ENCODE results near the gene HSPA2. TPM values are rescaled to one million over a fixed set of nuclear protein-coding genes. Genes with fewer than 3 reads are reported as not detected.
"Not testable (repeated sequence)": the region's sequence is repeated elsewhere in the genome, so short reads cannot be mapped to it uniquely, and the experiment has no call there.

HSPA2 gene
- total RNA-seq, 1 donor from 2014 or later: 3.7 TPM

GRCh38 chr14:64510825-64511671 is 29.5 kb upstream of the HSPA2 start:
- intact Hi-C loops (cut with micrococcal nuclease): loop anchor here (1.0 to 2.0 kb wide), 6 partner anchors 8 to 167 kb away; partner anchors contain the start of genes AKAP5 and ZBTB25

DNA sequence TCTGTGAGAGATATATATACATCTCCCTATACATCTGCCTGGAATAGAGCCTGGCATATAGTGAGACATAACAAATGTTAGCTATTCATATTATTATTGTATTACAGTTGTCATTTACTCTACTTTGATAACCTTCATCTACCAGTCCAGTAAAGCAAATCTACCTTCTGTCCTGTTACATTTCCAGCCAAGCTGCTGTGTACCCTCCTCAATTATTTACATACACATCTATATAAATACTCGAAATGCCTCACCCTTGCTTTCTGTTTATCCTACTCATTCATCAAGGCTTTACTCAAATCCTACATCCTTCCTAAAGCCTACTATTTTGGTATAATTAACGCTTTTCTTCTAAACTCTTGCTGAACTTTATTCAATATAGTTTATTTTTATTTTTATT is 27.3 kb upstream of the HSPA2 start:
- intact Hi-C loops (cut with micrococcal nuclease): no loop called here

DNA sequence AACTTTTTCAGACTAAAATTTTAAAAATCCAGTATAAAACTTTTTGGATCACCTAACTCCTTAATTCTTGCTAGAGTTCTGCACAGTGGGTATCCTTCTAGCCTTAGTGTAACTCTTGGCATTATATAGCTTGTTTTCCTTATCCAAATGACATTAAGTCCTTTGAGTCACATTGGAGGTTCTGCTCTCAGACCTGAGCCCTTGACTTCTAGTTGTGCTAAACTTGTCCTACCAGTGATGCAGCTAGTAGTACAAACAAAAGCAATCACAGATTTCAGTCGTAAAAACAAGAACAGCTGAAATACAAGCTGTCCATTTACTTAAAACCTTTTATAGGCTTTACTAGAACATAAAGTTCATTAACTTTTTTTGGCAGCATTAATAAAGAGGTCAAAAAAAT is 25.5 kb upstream of the HSPA2 start:
- intact Hi-C loops (cut with micrococcal nuclease): no loop called here

GRCh38 chr14:64516969-64517368 is 23.6 kb upstream of the HSPA2 start:
- intact Hi-C loops (cut with micrococcal nuclease): no loop called here

GRCh38 chr14:64517667-64518066 is 22.9 kb upstream of the HSPA2 start:
- intact Hi-C loops (cut with micrococcal nuclease): not testable (repeated sequence)

DNA sequence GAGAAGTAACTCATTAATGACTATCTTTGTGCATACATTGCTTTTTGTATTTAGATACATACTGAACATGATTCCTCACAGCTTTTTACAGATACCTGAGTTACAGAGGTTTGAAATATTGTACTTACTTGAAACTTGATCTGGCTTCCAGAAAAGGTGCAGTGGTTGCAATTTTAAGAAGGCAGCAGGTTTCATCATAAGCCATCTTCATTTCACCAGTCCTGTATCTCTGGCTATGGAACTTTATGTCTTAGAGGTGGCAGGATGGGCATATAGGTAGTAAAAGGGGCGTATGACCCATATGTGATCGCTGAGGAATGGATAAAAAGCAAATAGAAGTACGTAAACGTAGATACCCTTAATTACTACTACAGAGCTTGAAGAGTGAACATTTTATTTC is 22.3 kb upstream of the HSPA2 start:
- intact Hi-C loops (cut with micrococcal nuclease): no loop called here

DNA sequence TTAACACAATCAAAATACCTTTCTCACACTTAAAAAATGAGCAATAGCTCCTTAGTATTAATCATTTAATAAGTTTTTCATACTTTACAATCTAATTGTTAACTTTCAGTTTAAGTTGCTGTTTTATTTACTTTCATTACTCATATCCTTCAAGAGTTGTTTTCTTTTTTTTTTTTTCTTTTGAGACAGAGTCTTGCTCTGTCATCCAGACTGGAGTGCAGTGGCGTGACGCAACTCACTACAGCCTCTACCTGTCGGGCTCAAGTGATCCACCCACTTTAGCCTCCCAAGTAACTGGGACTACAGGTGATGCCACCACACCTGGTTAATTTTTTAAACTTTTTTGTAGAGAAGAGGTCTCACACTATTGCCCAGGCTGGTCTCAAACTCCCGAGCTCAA is 19.8 kb upstream of the HSPA2 start:
- intact Hi-C loops (cut with micrococcal nuclease): no loop called here

DNA sequence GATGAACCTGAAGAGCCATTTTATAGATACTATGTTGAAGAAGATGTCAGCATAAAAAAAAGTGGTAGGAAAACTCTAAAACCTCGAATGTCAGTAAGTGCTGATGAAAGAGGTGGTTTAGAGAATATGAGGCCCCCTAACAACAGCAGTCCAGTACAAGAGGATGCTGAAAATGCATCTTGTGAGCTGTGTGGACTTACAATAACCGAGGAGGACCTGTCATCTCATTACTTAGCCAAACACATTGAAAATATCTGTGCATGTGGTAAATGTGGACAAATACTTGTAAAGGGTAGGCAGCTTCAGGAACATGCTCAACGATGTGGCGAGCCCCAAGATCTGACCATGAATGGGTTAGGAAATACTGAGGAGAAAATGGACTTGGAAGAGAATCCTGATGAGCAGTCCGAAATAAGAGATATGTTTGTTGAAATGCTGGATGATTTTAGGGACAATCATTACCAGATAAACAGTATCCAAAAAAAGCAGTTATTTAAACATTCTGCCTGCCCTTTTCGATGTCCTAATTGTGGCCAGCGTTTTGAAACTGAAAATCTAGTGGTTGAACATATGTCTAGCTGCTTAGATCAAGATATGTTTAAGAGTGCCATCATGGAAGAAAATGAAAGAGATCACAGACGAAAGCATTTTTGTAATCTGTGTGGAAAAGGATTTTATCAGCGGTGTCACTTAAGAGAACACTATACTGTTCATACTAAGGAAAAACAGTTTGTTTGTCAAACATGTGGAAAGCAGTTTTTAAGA is 17.8 kb upstream of the HSPA2 start:
- intact Hi-C loops (cut with micrococcal nuclease): no loop called here

- intact Hi-C loops (cut with micrococcal nuclease): no loop called here
Measured at GRCh38 chr14:64525354-64525753, 15.2 kb upstream of the HSPA2 start.

DNA sequence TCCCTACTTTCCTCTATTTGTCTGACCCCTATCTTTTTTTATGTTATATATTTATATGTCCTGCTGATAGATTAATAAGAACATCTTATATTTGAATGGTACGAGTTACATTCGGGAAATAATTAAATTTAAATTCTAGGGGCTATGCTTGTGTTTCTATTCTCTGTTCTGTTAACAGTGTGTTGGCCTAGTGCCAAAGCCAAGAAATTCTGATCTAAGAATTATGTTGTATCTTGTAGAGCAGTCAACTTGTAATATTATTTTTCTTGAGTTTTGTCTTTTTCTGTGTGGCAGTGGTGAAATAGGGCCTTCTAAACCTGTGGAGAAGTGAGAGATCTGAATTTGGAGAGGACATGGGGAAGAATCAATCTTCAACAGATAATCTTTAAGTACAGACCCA is 9.0 kb upstream of the HSPA2 start:
- intact Hi-C loops (cut with micrococcal nuclease): no loop called here

DNA sequence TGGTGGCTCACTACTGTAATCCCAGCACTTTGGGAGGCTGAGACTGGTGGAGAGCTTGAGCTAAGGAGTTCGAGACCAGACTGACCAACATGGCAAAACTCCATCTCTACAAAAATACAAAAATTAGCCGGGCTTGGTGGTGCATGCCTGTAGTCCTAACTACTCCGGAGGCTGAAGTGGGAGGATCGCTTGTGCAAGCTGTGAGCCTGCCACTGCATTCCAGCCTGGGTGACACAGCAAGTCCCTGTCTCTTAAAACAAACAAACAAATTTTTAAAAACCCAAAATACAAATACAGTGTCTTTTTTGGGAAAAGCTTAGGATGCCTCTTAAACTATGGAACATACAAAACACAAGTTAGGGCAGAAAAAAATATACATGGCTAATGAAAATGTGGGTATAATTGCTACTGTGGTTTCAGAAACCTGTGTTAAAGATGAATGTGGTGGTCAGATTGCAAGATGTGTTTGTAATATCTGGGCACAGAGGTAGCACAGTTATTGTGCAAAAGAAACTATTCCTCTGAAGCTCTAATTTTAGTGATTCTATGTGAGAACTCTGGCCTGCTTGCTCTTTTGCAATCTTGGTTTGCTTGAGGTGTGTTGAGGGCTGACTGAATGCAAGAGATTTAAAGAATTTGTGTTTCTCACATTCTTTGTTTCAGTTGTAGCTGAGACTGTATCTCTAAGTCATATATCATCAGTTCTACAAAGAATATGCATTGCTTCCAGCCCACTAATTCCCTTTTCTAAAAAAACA is 3.9 kb upstream of the HSPA2 start:
- intact Hi-C loops (cut with micrococcal nuclease): no loop called here

GRCh38 chr14:64541261-64541971 is 875 bp downstream of the HSPA2 start:
- intact Hi-C loops (cut with micrococcal nuclease): loop anchor here (2.0 to 5.0 kb wide), 4 partner anchors 77 to 561 kb away; partner anchors contain the start of genes AKAP5, FNTB, MAX and PLEKHG3

DNA sequence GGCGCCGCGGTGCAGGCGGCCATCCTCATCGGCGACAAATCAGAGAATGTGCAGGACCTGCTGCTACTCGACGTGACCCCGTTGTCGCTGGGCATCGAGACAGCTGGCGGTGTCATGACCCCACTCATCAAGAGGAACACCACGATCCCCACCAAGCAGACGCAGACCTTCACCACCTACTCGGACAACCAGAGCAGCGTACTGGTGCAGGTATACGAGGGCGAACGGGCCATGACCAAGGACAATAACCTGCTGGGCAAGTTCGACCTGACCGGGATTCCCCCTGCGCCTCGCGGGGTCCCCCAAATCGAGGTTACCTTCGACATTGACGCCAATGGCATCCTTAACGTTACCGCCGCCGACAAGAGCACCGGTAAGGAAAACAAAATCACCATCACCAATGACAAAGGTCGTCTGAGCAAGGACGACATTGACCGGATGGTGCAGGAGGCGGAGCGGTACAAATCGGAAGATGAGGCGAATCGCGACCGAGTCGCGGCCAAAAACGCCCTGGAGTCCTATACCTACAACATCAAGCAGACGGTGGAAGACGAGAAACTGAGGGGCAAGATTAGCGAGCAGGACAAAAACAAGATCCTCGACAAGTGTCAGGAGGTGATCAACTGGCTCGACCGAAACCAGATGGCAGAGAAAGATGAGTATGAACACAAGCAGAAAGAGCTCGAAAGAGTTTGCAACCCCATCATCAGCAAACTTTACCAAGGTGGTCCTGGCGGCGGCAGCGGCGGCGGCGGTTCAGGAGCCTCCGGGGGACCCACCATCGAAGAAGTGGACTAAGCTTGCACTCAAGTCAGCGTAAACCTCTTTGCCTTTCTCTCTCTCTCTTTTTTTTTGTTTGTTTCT is 1.7 kb downstream of the HSPA2 start:
- intact Hi-C loops (cut with micrococcal nuclease): loop anchor here (2.0 to 5.0 kb wide), 4 partner anchors 77 to 561 kb away; partner anchors contain the start of genes AKAP5, FNTB, MAX and PLEKHG3

- intact Hi-C loops (cut with micrococcal nuclease): loop anchor here (5.0 kb wide), 1 partner anchor 444 kb away; the partner anchor contains the start of gene FNTB
Measured at GRCh38 chr14:64542836-64543201, 2.3 kb downstream of the HSPA2 start.

DNA sequence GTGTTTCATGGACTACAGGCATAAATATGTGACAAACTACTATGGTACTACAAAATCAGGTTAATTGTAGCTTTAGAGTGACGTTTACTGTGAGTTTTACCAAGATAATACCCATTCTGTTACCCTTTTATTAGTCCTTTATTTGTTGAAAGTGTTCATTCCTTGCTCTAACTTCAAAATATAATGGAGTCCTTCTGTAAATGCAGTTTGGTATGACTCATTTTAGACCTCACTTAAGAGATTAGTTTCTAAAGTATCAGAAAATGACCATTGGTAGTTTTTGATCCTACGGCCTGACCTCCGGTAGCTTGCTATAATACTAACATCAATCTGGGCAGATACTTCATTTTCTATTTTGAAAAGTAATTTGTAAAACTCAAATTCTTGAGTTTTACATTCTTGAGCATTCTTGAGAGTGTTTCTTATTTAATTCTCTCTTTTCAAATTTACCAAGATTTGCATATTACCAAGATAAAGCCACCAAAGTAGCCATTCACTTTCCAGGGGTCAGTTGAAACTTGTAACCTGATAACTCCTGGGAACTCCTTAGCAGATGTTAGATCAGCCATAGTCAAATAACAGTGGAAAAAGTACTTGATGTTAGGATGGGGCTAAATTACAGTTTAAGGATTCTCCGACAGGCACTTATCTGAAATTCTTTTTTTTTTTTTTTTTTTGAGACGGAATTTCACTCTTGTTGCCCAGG is 4.2 kb downstream of the HSPA2 start:
- intact Hi-C loops (cut with micrococcal nuclease): loop anchor here (5.0 kb wide), 1 partner anchor 443 kb away; the partner anchor contains the start of gene FNTB

DNA sequence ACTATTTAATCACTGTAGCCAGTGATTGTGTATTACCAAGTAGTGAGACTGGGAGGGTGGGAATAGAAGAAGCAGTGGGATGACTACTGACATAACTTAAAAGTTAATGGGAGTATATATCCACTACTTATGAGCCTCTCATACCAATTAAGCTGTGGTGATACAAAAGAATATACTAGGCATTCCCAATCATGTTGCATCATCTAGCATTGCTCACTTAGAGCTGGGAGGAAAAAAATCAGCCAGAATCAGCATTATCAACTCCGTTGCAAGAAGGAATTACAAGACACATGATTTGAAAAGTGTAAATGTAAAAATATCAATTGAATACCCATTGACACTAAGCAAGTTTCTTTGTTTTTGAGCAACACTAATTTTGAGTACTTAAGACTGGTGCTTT is 8.5 kb downstream of the HSPA2 start:
- intact Hi-C loops (cut with micrococcal nuclease): loop anchor here (1.0 kb wide), 1 partner anchor 9 kb away; the partner anchor contains the start of gene HSPA2

DNA sequence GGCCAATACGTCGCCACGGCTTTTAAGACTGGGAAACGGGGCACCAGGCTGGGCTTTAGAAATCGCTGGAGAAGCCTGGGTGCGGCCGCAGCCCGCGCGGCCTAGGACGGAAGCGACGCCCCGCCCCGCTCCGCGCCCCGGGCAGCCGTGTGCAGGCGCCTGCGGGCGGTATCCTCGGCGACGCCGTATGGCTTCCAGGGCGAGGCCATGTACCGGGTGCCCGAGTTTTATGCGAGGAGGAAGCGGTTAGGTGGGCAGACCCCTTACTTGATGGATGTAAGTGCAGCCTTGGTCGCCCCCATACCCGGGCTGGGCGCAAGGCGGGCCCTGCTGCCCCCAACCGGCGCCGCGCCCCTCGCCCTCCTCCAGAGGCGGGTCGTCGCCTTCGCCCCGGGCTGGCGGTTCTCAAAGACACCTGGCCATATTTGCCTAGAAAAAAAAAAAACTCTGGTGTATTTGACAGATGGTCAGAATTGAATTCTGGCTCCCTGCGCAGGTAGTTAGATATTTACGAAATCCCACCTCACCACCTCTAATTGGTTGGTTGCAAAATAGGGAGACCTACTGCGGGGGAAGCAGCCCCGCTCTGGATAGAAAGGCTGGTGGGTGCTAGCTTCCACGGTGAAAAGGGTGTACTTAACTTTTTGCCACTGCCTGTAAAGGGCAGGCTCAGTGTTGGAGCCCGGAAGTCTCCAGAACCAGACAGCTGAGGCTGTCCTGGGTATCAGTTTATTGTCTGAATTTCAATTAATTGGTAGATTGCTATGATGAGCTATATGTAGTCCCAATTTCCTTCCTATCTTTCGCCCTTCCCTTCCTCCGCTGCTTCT is 9.5 kb downstream of the HSPA2 start, which contains the start of gene PPP1R36:
TSS of gene PPP1R36 (plus strand) at position 171 of the 830 bp plus-strand sequence. CDS start at position 208, 37 bp downstream.
- intact Hi-C loops (cut with micrococcal nuclease): loop anchor here (1.0 kb wide), 1 partner anchor 10 kb away; the partner anchor contains the start of gene HSPA2
